ENCODE data around the gene CYTH4.

GRCh38 chr22:37344735-37345449 is 62.6 kb downstream of the CYTH4 start:
- TF ChIP-seq POLR2A (IDR thresholded peaks at IDR 0.05; ENCODE audit: low read length) = no peak
- TF ChIP-seq GATA1 (IDR thresholded peaks at IDR 0.05; ENCODE audit: low read depth, low read length) = no peak

Measured in erythroblast (primary cell).